Measurements from ENCODE around the gene LDHA. TPM values are rescaled to one million over a fixed set of nuclear protein-coding genes. Genes with fewer than 3 reads are reported as not detected.

Gene LDHA
- total and polyA plus RNA-seq, 5 donors from 2014 or later: 234 to 569 (median 388) TPM

DNA sequence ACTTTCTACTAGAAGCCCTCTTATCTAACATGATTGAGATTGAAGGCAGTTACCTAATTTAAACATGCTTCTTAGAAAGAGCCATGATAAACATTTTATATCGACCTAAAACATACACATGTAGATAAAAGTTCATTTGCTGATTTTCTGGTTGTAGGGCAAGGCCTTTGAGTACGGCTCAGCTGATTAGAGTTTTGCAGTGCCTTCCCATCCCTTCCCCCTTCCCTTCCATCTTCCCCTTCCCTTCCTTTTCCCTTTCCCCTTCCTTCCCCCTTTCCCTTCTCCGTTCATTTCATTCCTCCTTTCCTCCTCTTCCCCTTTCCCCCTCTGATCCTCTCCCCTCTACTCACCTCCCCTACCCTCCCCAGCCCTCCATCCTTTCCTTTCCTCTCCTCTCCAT is 22.1 kb downstream of the LDHA start:
- no peak for ATAC-seq (ENCODE audit: low read depth in 2 of 2)
- no peaks in the 10 kb centered on the region for H3K36me3 Mint-ChIP-seq
- no peaks in the 10 kb centered on the region for H3K27me3 ChIP-seq (ENCODE audit: control insufficient read depth, insufficient read depth, low read length)
- no peak for DNase-seq
- peaks cover 4 to 20% (median 6%) of the 10 kb centered on the region in 4 donors for H3K4me1 Mint-ChIP-seq
- H3K9me3 ChIP-seq (ENCODE audit: control insufficient read depth in 2 of 2, low read length in 2 of 2): no peaks in the 10 kb centered on the region
- no peak overlapping the region for H3K27ac ChIP-seq (ENCODE audit: insufficient read depth, low read length, poor library complexity, severe bottlenecking)
- peaks cover 6% of the 10 kb centered on the region for H3K4me1 ChIP-seq (ENCODE audit: control insufficient read depth, insufficient read depth, low read length, poor library complexity, severe bottlenecking)
- no peaks in the 10 kb centered on the region for H3K27me3 Mint-ChIP-seq
- H3K4me3 Mint-ChIP-seq: no peak overlapping the region
- no peaks in the 10 kb centered on the region for H3K9me3 Mint-ChIP-seq
- no peaks in the 10 kb centered on the region for H3K36me3 ChIP-seq (ENCODE audit: control insufficient read depth, insufficient read depth, low read length)
- no peak overlapping the region for H3K4me3 ChIP-seq (ENCODE audit: low read depth, low read length)
- no peak overlapping the region for H3K27ac Mint-ChIP-seq

DNA sequence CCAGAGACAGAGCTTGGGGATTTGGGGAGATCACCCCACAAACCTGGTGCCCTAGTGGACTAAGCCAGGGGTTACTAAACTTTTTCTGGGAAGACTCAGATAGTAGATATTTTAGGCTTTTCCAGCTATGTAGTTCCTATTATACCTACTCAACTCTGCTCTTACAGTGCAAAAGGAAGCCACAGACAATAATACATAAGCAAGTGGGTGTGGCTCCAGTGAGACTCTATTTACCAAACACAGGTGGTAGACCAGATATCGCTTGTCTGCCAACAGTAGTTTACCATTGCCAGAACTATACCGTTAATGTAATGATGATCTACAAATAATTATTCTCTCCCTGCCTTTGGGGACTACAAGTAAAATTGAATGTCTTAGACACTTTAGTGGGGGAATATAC is 24.7 kb downstream of the LDHA start:
- H3K9me3 Mint-ChIP-seq: no peaks in the 10 kb centered on the region
- no peaks in the 10 kb centered on the region for H3K36me3 Mint-ChIP-seq
- no peaks in the 10 kb centered on the region for H3K9me3 ChIP-seq (ENCODE audit: control insufficient read depth in 2 of 2, low read length in 2 of 2)

DNA sequence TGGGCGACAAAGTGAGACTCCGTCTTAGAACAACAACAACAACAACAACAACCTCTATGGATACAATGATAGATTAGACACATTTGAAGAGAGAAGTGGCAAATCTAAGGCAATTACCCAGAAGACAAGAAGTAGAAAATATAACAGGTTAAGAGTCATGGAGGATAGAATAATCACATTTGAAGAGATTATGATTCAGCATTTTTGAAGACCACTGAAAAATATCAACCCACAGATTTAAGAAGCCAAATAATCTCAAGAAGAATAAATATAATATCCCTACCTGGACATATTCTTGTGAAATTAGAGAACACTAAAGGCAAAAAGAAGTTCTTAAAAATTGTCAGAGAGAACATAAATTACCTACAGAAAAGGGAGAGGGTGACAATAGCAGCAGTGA is 25.7 kb downstream of the LDHA start:
- Mint-ChIP-seq H3K36me3 (no peaks in the 10 kb centered on the region), H3K27ac (peak overlapping the region in 1 of 3 donors; percentile 26), H3K4me1 (peaks cover 2 to 10% (median 5%) of the 10 kb centered on the region in 4 donors), H3K27me3 (peaks cover 10% of the 10 kb centered on the region), H3K9me3 (no peaks in the 10 kb centered on the region), H3K4me3 (no peak overlapping the region)
- ATAC-seq (ENCODE audit: low read depth in 2 of 2) (no peak), DNase-seq (no peak)
- Histone ChIP-seq H3K4me1 (ENCODE audit: control insufficient read depth, insufficient read depth, low read length, poor library complexity, severe bottlenecking) (no peaks in the 10 kb centered on the region), H3K9me3 (ENCODE audit: control insufficient read depth in 2 of 2, low read length in 2 of 2) (no peaks in the 10 kb centered on the region), H3K27me3 (ENCODE audit: control insufficient read depth, insufficient read depth, low read length) (no peaks in the 10 kb centered on the region), H3K36me3 (ENCODE audit: control insufficient read depth, insufficient read depth, low read length) (no peaks in the 10 kb centered on the region), H3K27ac (ENCODE audit: insufficient read depth, low read length, poor library complexity, severe bottlenecking) (no peak overlapping the region), H3K4me3 (ENCODE audit: low read depth, low read length) (no peak overlapping the region)

More for the DNA sequence above, 24.7 kb downstream of the LDHA start:
- ATAC-seq (ENCODE audit: low read depth in 2 of 2) (no peak), DNase-seq (no peak)
- no peak overlapping the region for H3K4me3 Mint-ChIP-seq
- Histone ChIP-seq H3K27me3 (ENCODE audit: control insufficient read depth, insufficient read depth, low read length) (no peaks in the 10 kb centered on the region), H3K4me3 (ENCODE audit: low read depth, low read length) (no peak overlapping the region), H3K4me1 (ENCODE audit: control insufficient read depth, insufficient read depth, low read length, poor library complexity, severe bottlenecking) (no peaks in the 10 kb centered on the region), H3K27ac (ENCODE audit: insufficient read depth, low read length, poor library complexity, severe bottlenecking) (no peak overlapping the region), H3K36me3 (ENCODE audit: control insufficient read depth, insufficient read depth, low read length) (no peaks in the 10 kb centered on the region)
- peaks cover 8% of the 10 kb centered on the region for H3K27me3 Mint-ChIP-seq
- H3K4me1 Mint-ChIP-seq: peaks cover 2 to 10% (median 5%) of the 10 kb centered on the region in 4 donors
- H3K27ac Mint-ChIP-seq: no peak overlapping the region

DNA sequence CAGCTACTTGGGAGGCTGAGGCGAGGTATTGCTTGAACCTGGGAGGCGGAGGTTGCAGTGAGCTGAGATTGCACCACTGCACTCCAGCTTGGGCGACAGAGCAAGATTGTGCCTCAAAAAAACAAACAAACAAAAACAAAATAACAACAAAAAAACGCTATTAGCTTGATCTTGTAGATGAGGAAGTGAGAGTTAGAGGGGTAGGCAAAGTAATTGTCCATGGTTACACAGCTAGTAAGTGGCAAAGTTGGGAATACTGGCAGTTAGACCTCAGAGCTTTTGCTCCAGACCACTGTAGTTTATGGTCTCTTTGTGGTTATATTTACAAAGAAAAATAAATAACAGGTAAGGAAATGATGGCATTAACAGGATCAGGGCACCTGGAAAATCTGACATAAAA is 32.9 kb downstream of the LDHA start:
- Mint-ChIP-seq H3K9me3 (peaks cover 0 to under 1% (median 0%) of the 10 kb centered on the region in 7 donors), H3K36me3 (no peaks in the 10 kb centered on the region), H3K27ac (no peak overlapping the region), H3K4me3 (no peak overlapping the region), H3K4me1 (peaks cover 0 to 6% (median 4%) of the 10 kb centered on the region in 4 donors), H3K27me3 (peaks cover 25% of the 10 kb centered on the region)
- Histone ChIP-seq H3K27ac (ENCODE audit: insufficient read depth, low read length, poor library complexity, severe bottlenecking) (no peak overlapping the region), H3K4me3 (ENCODE audit: low read depth, low read length) (no peak overlapping the region), H3K36me3 (ENCODE audit: control insufficient read depth, insufficient read depth, low read length) (no peaks in the 10 kb centered on the region), H3K4me1 (ENCODE audit: control insufficient read depth, insufficient read depth, low read length, poor library complexity, severe bottlenecking) (no peaks in the 10 kb centered on the region), H3K9me3 (ENCODE audit: control insufficient read depth in 2 of 2, low read length in 2 of 2) (no peaks in the 10 kb centered on the region), H3K27me3 (ENCODE audit: control insufficient read depth, insufficient read depth, low read length) (peaks cover 3% of the 10 kb centered on the region)
- ATAC-seq (ENCODE audit: low read depth in 2 of 2): no peak
- DNase-seq: no peak

DNA sequence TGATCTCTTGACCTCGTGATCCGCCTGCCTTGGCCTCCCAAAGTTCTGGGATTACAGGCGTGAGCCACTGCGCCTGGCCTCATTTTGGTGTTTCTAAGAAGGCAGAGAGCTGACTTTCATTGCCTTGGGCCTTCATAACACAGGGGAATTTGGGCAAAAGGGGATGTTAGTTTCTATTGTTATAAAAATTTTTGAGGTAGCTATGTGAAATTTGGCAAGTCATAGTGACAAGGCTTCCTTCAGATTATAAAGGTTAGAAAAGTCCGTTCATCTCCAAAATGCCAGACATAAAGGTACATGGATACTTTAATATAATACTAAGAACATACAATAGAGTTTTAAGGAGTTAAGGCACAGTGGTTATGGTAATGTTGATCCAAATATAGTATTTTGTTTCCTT is 35.0 kb downstream of the LDHA start:
- Mint-ChIP-seq H3K36me3 (no peaks in the 10 kb centered on the region), H3K4me1 (peaks cover 0 to 11% (median 4%) of the 10 kb centered on the region in 4 donors), H3K27me3 (peaks cover 15% of the 10 kb centered on the region), H3K4me3 (no peak overlapping the region), H3K9me3 (peaks cover 0 to 6% (median 0%) of the 10 kb centered on the region in 7 donors), H3K27ac (no peak overlapping the region)
- H3K27me3 ChIP-seq (ENCODE audit: control insufficient read depth, insufficient read depth, low read length): peaks cover 3% of the 10 kb centered on the region
- H3K9me3 ChIP-seq (ENCODE audit: control insufficient read depth in 2 of 2, low read length in 2 of 2): no peaks in the 10 kb centered on the region
- H3K4me3 ChIP-seq (ENCODE audit: low read depth, low read length): no peak overlapping the region
- ATAC-seq (ENCODE audit: low read depth in 2 of 2) (no peak), DNase-seq (no peak)
- H3K4me1 ChIP-seq (ENCODE audit: control insufficient read depth, insufficient read depth, low read length, poor library complexity, severe bottlenecking): no peaks in the 10 kb centered on the region
- no peaks in the 10 kb centered on the region for H3K36me3 ChIP-seq (ENCODE audit: control insufficient read depth, insufficient read depth, low read length)
- H3K27ac ChIP-seq (ENCODE audit: insufficient read depth, low read length, poor library complexity, severe bottlenecking): no peak overlapping the region

DNA sequence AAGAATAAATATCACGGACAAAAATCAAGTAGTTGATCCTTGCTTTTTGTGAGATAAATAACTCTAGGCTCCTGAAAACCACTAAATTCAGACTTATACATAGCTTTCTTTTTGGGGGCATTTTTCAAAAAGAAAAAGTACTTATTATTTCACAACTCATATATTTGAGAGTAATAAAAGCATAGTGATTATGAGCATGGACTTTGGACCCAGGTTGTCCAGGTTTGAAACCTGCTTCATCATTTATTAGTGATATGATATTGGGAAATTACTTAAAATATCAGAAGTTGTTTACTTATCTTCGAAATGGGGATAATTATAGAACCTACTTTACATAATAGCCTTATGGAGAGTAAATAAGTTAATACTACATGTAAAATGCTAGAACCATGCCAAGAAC is 44.3 kb downstream of the LDHA start:
- Mint-ChIP-seq H3K4me3 (no peak overlapping the region), H3K4me1 (no peaks in the 10 kb centered on the region), H3K27ac (no peak overlapping the region), H3K27me3 (peaks cover 12% of the 10 kb centered on the region), H3K36me3 (no peaks in the 10 kb centered on the region), H3K9me3 (peaks cover 0 to 3% (median 0%) of the 10 kb centered on the region in 7 donors)
- Histone ChIP-seq H3K4me1 (ENCODE audit: control insufficient read depth, insufficient read depth, low read length, poor library complexity, severe bottlenecking) (no peaks in the 10 kb centered on the region), H3K4me3 (ENCODE audit: low read depth, low read length) (no peak overlapping the region), H3K27me3 (ENCODE audit: control insufficient read depth, insufficient read depth, low read length) (no peaks in the 10 kb centered on the region), H3K9me3 (ENCODE audit: control insufficient read depth in 2 of 2, low read length in 2 of 2) (peaks cover 0 to 5% of the 10 kb centered on the region in 2 experiments), H3K27ac (ENCODE audit: insufficient read depth, low read length, poor library complexity, severe bottlenecking) (no peak overlapping the region), H3K36me3 (ENCODE audit: control insufficient read depth, insufficient read depth, low read length) (no peaks in the 10 kb centered on the region)
- DNase-seq (no peak), ATAC-seq (ENCODE audit: low read depth in 2 of 2) (no peak)

DNA sequence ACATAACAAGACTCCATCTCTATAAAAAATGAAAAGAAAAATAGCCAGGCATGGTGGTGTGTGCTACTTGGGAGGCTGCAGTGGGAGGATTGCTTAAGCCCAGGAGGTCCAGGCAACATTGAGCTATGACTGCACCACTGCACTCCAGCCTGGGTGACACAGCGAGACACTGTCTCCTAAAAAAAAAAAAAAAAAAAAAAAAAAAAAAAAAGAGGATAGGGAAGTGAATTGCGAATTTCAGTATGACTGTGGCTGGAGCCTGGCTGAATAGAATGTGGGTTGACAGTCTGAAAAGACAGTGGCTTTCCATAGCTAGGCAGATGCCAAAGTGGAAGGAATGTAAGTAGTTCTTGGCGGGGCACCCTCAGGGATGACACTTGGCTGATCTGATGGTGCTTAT is 54.9 kb downstream of the LDHA start:
- ATAC-seq (ENCODE audit: low read depth in 2 of 2): no peak
- no peak for DNase-seq

DNA sequence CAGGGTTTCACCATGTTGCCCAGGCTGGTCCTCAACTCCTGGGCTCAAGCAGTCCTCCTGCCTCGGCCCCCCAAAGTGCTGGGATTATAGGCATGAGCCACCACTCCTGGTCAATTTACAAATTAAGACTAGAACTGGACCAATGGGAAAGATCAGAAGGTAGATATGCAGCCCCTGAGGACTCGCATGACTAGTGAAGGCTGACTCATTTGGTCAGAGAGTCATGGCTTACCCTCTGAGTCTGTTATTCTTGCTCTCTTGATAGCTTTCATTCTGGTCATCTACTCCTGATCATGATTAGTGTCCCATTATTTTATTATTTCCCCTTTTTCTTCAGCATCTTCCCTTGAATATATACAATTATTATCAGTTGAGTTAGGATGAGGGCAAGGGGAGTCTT is 58.6 kb downstream of the LDHA start:
- no peak for DNase-seq
- no peaks in the 10 kb centered on the region for H3K27me3 ChIP-seq (ENCODE audit: control insufficient read depth, insufficient read depth, low read length)
- no peaks in the 10 kb centered on the region for H3K36me3 Mint-ChIP-seq
- no peaks in the 10 kb centered on the region for H3K36me3 ChIP-seq (ENCODE audit: control insufficient read depth, insufficient read depth, low read length)
- H3K27ac ChIP-seq (ENCODE audit: insufficient read depth, low read length, poor library complexity, severe bottlenecking): no peak overlapping the region
- no peaks in the 10 kb centered on the region for H3K4me1 ChIP-seq (ENCODE audit: control insufficient read depth, insufficient read depth, low read length, poor library complexity, severe bottlenecking)
- H3K9me3 Mint-ChIP-seq: peaks cover 0 to 5% (median 0%) of the 10 kb centered on the region in 7 donors
- H3K9me3 ChIP-seq (ENCODE audit: control insufficient read depth in 2 of 2, low read length in 2 of 2): no peaks in the 10 kb centered on the region
- peaks cover 0 to 2% (median 0%) of the 10 kb centered on the region in 4 donors for H3K4me1 Mint-ChIP-seq
- peaks cover 8% of the 10 kb centered on the region for H3K27me3 Mint-ChIP-seq
- no peak overlapping the region for H3K27ac Mint-ChIP-seq
- H3K4me3 ChIP-seq (ENCODE audit: low read depth, low read length): no peak overlapping the region
- H3K4me3 Mint-ChIP-seq: no peak overlapping the region
- ATAC-seq (ENCODE audit: low read depth in 2 of 2): no peak

More for the DNA sequence above, 54.9 kb downstream of the LDHA start:
- H3K4me3 ChIP-seq (ENCODE audit: low read depth, low read length): no peak overlapping the region
- H3K4me1 ChIP-seq (ENCODE audit: control insufficient read depth, insufficient read depth, low read length, poor library complexity, severe bottlenecking): no peaks in the 10 kb centered on the region
- Mint-ChIP-seq H3K4me1 (no peaks in the 10 kb centered on the region), H3K4me3 (no peak overlapping the region), H3K27me3 (peaks cover 18% of the 10 kb centered on the region), H3K9me3 (no peaks in the 10 kb centered on the region), H3K27ac (no peak overlapping the region), H3K36me3 (no peaks in the 10 kb centered on the region)
- no peak overlapping the region for H3K27ac ChIP-seq (ENCODE audit: insufficient read depth, low read length, poor library complexity, severe bottlenecking)
- H3K36me3 ChIP-seq (ENCODE audit: control insufficient read depth, insufficient read depth, low read length): no peaks in the 10 kb centered on the region
- H3K27me3 ChIP-seq (ENCODE audit: control insufficient read depth, insufficient read depth, low read length): no peaks in the 10 kb centered on the region
- H3K9me3 ChIP-seq (ENCODE audit: control insufficient read depth in 2 of 2, low read length in 2 of 2): no peaks in the 10 kb centered on the region

Data from CD4-positive, CD25-positive, alpha-beta regulatory T cell (primary cell).